ENCODE data around the gene PI4KA.

Gene PI4KA

DNA sequence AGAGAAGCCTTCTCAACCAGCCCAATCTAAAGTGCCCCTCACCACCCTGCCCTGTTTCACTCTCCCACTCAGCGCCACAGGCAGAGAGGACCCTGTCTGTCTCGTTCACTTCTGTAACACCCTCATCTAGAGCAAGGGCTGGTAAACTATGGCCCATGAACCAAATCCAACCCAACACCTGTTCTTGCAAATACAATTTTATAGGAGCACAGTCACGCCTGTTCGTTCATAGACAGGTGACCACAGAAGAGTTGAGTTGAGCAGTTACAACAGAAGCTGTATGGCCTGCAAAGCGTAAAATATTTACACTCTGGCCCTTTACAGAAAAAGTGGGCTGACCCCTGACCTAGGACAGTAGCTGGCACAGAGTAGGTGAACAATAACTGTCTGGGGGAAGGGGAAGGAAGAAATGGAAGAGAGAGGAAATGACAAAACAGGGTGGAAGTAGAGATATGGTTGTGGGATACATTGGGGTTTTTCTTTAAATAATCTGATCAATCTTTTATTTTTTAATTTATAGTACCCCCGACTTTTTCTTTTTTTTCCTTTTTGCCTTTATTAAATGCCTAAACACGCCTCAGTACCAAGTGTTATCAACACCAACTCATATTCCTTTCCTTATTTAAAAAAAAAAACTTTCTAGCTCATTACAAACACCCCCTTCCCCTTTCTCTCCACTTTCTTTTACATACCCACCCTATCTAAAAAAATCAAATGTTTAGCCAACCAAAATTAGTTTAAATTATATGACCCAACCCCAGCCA lies 63.8 kb downstream of the PI4KA start:
- TF ChIP-seq, protein P1, sequence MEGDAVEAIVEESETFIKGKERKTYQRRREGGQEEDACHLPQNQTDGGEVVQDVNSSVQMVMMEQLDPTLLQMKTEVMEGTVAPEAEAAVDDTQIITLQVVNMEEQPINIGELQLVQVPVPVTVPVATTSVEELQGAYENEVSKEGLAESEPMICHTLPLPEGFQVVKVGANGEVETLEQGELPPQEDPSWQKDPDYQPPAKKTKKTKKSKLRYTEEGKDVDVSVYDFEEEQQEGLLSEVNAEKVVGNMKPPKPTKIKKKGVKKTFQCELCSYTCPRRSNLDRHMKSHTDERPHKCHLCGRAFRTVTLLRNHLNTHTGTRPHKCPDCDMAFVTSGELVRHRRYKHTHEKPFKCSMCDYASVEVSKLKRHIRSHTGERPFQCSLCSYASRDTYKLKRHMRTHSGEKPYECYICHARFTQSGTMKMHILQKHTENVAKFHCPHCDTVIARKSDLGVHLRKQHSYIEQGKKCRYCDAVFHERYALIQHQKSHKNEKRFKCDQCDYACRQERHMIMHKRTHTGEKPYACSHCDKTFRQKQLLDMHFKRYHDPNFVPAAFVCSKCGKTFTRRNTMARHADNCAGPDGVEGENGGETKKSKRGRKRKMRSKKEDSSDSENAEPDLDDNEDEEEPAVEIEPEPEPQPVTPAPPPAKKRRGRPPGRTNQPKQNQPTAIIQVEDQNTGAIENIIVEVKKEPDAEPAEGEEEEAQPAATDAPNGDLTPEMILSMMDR (IDR thresholded peaks at IDR 0.05; ENCODE audit: low read depth, low read length), result no peak
- no peak overlapping the region for H3K4me3 ChIP-seq (ENCODE audit: low read depth, low read length)
- in situ Hi-C loops (cut with HindIII; ENCODE audit: low sequenced_read_pairs), result no loop called here
- no peak for DNase-seq (ENCODE audit: low read depth, low spot score)

DNA sequence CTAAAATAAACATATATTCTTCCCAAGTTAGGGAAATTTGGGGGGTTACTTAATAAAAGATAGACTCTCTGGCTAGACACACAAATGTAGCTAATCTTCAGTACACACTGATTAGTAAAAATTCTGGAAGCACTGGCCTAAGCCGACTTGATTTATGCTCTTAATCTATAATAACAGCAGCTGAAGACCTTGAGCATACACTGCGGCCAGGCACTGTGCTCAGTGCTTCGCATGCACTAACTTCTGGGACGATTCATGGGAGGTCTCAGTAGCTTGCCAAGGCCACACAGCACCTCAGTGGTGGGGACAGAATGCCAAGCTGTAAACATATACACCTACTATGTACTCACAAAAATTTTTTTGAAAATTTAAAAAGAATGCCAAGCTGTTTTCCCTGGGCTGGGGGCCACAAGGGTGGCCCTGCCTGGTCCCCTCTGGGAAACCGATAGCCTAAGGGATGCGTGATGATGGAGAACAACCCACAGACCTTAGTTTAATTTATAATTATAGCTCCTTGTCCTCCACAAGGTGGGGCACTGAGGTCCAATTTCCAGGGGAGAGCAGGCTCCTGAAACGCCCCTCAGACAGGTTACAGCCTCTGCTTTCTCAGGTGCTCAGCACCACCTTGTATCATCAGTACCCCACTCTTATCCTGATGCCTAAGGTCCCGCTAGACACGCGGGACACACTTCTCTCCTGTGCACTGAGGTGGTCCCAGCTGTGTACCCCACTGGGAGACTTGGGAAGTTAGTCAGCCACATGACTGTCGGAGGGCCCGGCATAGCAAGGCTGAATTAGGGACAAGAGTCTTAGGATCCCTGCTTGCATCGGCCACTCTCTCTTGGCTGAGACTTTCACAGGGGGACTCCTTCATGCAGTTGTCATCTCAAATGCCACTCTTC lies 64.6 kb downstream of the PI4KA start:
- H3K4me3 ChIP-seq (ENCODE audit: low read depth, low read length), result no peak overlapping the region
- in situ Hi-C loops (cut with HindIII; ENCODE audit: low sequenced_read_pairs), result no loop called here
- no peak for DNase-seq (ENCODE audit: low read depth, low spot score)
- TF ChIP-seq, protein P1 (IDR thresholded peaks at IDR 0.05; ENCODE audit: low read depth, low read length), result no peak

DNA sequence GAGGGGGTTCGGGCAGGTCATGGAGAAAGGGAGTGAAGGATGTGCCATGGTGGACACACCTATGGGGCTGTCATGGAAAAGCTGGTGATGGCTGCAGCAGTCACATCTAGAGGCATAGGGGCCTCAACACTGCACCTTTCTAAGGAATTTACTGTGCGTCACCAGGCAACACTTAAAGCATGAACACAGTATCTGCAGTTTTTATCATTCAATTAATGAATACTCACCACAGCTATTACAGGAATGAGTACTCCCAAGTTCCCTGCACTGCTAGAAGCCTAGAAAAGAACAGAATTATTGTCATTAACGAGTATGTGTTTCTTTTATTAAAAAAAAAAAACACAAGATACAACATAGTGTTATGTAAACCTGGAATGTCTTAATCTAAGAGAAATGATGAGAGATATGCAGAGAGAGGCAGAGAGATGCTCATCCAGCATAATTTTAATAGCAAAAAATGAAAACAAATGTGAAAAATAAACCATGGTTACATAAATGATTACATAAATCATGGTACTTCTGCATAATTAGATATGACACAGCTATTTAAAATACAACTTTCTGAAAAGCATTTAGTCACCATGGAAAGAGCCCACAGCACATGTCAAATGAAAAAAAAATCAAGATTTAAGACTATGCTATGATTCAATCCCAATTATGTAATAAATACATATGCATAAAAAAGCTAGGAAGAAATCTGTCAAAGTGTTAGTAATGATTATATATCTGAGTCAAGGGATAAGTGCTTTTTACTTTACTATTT lies 65.5 kb downstream of the PI4KA start:
- H3K4me3 ChIP-seq (ENCODE audit: low read depth, low read length), result no peak overlapping the region
- DNase-seq (ENCODE audit: low read depth, low spot score), result no peak
- in situ Hi-C loops (cut with HindIII; ENCODE audit: low sequenced_read_pairs), result no loop called here
- TF ChIP-seq, protein P1 (IDR thresholded peaks at IDR 0.05; ENCODE audit: low read depth, low read length), result no peak

DNA sequence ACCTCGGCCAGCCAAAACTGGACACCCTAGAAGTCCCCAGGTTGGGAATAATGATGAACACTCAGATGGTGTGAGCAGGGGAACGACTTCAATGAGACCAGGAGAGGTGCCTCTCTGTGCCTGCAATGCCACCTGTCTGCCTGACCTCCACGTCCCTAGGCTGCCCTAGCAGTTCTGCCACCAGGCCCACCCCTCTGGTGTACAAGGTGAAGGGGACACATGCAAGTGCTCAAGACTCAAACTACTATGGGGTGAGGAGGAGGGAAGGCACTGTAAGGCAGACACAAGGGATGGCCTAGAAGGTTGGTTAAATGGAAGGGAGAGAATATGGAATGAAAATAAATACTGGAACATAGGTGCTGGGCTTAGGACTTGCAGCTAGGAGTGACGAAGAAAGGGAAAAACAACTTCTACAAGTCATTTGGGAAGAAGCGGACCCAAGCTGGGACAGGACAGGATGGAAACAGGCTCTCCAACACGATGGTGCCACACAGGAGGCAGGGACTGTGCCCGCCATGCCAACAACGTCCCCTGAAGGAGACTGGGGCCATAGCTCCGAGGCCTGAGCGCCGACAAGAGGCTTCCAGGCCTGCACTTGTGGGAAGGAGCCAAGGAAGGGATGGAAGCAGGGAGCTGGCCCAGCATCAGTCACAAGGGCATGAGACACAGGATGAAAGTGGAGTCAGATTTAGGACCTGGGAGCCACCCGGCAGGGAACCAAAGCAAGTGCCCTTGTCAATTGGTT lies 66.2 kb downstream of the PI4KA start:
- in situ Hi-C loops (cut with HindIII; ENCODE audit: low sequenced_read_pairs), result no loop called here
- TF ChIP-seq, protein P1 (IDR thresholded peaks at IDR 0.05; ENCODE audit: low read depth, low read length), result no peak
- no peak for DNase-seq (ENCODE audit: low read depth, low spot score)
- H3K4me3 ChIP-seq (ENCODE audit: low read depth, low read length), result no peak overlapping the region

DNA sequence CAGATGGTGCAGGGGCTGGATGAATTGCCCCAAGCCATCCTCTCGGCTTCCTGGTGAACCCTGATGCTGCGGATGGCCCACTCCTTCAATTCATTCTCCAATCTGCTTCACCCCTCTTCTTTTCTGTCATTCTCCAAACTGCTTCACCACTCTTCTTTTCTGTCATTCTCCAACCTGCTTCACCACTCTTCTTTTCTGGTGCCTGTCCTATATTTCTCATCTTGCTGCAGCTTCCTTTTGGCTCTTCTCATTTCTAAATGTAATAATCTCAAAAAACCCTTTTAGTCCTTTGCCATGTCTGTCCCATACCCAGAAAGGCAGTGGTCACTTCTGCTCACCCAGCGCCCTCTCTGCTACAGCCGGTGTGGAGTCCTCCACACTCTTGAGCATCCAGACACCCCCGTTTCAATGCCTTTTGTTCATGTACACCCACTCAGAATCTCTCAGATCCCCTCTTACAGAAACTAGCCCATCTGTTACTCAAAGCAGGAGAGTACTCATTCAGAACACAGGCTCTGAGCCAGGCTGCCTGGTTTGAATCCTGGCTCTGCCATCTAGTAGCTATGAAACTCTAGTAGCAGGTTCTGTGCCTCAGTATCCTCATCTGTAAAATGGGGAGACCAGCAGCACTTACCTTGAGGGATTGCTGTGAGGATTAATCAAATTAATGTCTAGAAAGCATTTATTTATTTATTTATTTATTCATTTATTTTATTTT lies 69.8 kb downstream of the PI4KA start:
- no peak overlapping the region for H3K4me3 ChIP-seq (ENCODE audit: low read depth, low read length)
- in situ Hi-C loops (cut with HindIII; ENCODE audit: low sequenced_read_pairs), result no loop called here

More for the DNA sequence above, 69.8 kb downstream of the PI4KA start:
- TF ChIP-seq, protein P1 (IDR thresholded peaks at IDR 0.05; ENCODE audit: low read depth, low read length), result no peak
- no peak for DNase-seq (ENCODE audit: low read depth, low spot score)
